Epithelial cell of esophagus (primary cell): ENCODE data around the gene PRSS1.
"Not testable (repeated sequence)": the region's sequence is repeated elsewhere in the genome, so short reads cannot be mapped to it uniquely, and the experiment has no call there.

Experiments
- DNase-seq: peaks from one replicate; pipeline ENCODE4 v3.0.0; 2010; ENCODE audit warnings: low read depth
- H3K4me3 ChIP-seq: 2 replicates; pipeline ENCODE4 v1.5.1; 2011; ENCODE audit warnings: mild to moderate bottlenecking, low read length, control low read depth
- TF ChIP-seq, protein P1 (sequence below): IDR thresholded peaks from 2 replicates; pipeline ENCODE4 v1.5.1; 2011; ENCODE audit warnings: low read depth, mild to moderate bottlenecking, low read length, control low read depth, inconsistent platforms; ENCODE audit not compliant: insufficient read depth; ENCODE audit errors: missing control alignments

PRSS1 gene

GRCh38 chr7:142759433-142759832 is 10.2 kb downstream of the PRSS1 start:
- DNase-seq, result no peak
- H3K4me3 ChIP-seq, result no peak overlapping the region
- TF ChIP-seq, protein P1, sequence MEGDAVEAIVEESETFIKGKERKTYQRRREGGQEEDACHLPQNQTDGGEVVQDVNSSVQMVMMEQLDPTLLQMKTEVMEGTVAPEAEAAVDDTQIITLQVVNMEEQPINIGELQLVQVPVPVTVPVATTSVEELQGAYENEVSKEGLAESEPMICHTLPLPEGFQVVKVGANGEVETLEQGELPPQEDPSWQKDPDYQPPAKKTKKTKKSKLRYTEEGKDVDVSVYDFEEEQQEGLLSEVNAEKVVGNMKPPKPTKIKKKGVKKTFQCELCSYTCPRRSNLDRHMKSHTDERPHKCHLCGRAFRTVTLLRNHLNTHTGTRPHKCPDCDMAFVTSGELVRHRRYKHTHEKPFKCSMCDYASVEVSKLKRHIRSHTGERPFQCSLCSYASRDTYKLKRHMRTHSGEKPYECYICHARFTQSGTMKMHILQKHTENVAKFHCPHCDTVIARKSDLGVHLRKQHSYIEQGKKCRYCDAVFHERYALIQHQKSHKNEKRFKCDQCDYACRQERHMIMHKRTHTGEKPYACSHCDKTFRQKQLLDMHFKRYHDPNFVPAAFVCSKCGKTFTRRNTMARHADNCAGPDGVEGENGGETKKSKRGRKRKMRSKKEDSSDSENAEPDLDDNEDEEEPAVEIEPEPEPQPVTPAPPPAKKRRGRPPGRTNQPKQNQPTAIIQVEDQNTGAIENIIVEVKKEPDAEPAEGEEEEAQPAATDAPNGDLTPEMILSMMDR, result no peak

DNA sequence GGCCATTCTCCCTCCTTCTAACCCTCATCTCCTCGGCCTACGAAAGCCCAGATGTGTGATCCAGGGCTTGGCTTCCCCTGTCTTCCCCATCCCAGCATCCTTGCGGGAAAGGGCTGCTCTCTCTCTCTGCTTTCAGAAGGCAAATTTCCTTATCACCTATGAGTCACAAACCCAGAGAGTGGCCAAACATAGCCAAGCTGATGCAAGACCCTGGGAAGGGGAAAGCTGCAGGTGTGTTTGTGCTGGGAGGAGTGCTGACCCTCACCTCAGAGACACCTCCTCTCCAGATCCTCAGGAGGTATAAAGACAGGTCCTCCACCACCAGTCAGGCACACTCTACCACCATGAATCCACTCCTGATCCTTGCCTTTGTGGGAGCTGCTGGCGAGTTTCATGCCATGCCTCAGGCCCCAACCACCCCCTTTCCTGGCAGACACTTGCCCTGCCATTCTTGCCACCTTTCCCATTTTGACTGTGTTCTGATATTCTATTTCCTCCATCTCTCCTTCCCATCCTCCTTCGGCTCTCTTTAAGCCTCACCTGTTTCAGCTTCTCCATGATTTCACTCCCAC is 10.9 kb downstream of the PRSS1 start:
- TF ChIP-seq, protein P1, result no peak
- DNase-seq, result no peak
- H3K4me3 ChIP-seq, result no peak overlapping the region

DNA sequence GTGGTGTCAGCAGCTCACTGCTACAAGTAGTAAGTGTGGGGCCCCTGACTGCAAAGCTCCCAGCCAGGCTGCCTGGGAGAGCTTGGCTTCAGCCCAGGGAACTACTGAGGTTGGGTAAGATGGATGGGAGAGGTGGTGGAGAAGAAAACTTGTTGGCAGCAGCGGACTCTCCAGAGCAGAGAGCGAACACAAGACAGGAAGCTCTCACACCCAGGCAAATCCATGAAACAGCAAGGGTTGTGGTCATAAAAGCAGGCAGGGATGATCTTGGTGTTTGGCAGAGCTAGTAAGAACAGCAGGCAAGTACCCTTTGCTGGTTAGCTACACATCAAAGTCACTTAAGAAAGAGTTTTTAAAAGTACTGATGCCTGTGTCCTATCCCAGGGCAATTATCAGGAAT is 12.3 kb downstream of the PRSS1 start:
- H3K4me3 ChIP-seq, DNase-seq: not testable (repeated sequence)

GRCh38 chr7:142762104-142762503 is 12.8 kb downstream of the PRSS1 start:
- H3K4me3 ChIP-seq, result no peak overlapping the region
- DNase-seq, result no peak
- TF ChIP-seq, protein P1, result no peak

- TF ChIP-seq, protein P1, result no peak
- no peak for DNase-seq
- H3K4me3 ChIP-seq, result no peak overlapping the region
These were observed 18.2 kb downstream of the PRSS1 start for GRCh38 chr7:142767451-142767850.

DNA sequence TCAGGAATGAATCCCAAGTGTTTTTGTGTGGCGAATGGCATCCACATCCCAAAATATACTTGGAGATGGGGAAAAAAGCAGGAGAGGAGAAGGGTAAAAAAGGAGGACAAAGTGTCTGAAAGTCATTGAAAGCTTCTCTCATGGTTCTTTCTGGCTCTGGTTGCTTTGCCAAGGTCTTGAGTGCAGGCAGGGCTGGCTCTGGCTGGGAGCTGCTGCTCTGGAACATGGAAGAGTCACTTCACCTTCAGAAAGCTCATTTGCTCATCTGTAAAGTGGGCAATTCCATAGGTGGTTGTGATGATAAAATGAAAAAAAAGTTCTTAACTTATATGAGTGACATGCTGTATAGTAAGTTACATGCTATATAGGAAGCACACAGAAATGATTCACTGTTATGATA is 18.6 kb downstream of the PRSS1 start:
- TF ChIP-seq, protein P1, result no peak
- no peak overlapping the region for H3K4me3 ChIP-seq
- DNase-seq, result no peak

GRCh38 chr7:142768885-142769284 is 19.6 kb downstream of the PRSS1 start:
- not testable (repeated sequence) for DNase-seq, H3K4me3 ChIP-seq

DNA sequence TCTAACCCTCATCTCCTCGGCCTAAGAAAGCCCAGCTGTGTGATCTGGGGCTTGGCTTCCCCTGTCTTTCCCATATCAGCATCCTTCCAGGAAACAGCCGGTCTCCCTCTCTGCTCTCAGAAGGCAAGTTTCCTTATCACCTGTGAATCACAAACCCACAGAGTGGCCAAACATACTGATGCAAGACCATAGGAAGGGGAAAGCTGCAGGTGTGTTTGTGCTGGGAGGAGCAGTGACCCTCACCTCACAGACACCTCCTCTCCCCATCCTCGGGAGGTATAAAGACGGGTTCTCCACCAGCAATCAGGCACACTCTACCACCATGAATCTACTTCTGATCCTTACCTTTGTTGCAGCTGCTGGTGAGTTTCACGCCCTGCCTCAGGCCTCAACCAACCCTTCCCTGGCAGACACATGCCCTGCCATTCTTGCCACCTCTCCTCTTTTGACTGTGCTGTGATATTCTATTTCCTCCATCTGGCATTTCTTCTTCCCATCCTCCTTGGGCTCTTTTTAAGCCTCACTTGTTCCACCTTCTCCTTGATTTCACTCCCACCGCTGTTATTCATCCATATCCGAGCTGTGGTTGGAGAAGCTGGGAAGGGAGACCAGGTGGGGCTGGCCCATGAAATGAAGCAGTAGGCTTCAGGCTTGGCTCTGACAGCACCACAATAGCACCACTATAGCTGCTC is 21.5 kb downstream of the PRSS1 start, which contains the start of gene PRSS2:
Gene PRSS2 (plus strand): TSS at position 310 of the 692 bp plus-strand sequence. CDS start 13 bp downstream, at position 323.
- no peak within 1 kb of the TSS for H3K4me3 ChIP-seq
- no peak for DNase-seq
- TF ChIP-seq, protein P1, result no peak
